ENCODE measurements around the gene FAM216A. TPM values are rescaled to one million over a fixed set of nuclear protein-coding genes. Genes with fewer than 3 reads are reported as not detected.

Gene FAM216A
- total RNA-seq, 1 experiment from 2014 or later: 20.6 TPM

Other genes starting within 250 kb of the FAM216A start
- gene ATP2A2, start 187.6 kb upstream of the FAM216A start, total RNA-seq (2014; rRNA removed; shearing (Covaris generic)): 86.9 and 140 TPM in 2 replicates
- 70.9 and 71.0 TPM in 2 replicates for gene ANAPC7, start 65.1 kb upstream of the FAM216A start, total RNA-seq (2014; rRNA removed; shearing (Covaris generic))
- 987 and 1,311 TPM in 2 replicates for gene ARPC3, start 18.5 kb upstream of the FAM216A start, total RNA-seq (2014; rRNA removed; shearing (Covaris generic))
- gene GPN3, start 588 bp upstream of the FAM216A start, total RNA-seq (2014; rRNA removed; shearing (Covaris generic)): 22.6 and 35.4 TPM in 2 replicates
- gene VPS29, start 33.3 kb downstream of the FAM216A start, total RNA-seq (2014; rRNA removed; shearing (Covaris generic)): 117 and 146 TPM in 2 replicates
- gene RAD9B, start 33.5 kb downstream of the FAM216A start, total RNA-seq (2014; rRNA removed; shearing (Covaris generic)): 0.47 and 1.1 TPM in 2 replicates
- gene PPTC7, start 114.5 kb downstream of the FAM216A start, total RNA-seq (2014; rRNA removed; shearing (Covaris generic)): 1.7 and 5.2 TPM in 2 replicates
- 40.4 and 42.8 TPM in 2 replicates for gene TCTN1, start 145.3 kb downstream of the FAM216A start, total RNA-seq (2014; rRNA removed; shearing (Covaris generic))
- 0.30 and 2.1 TPM in 2 replicates for gene HVCN1, start 220.3 kb downstream of the FAM216A start, total RNA-seq (2014; rRNA removed; shearing (Covaris generic))

Measured in M059J (cell line).